CD8-positive, alpha-beta memory T cell (primary cell): ENCODE results near the gene PMS2. TPM values are rescaled to one million over a fixed set of nuclear protein-coding genes. Genes with fewer than 3 reads are reported as not detected.
A peak's percentile ranks its signal among the peaks of the same experiment; 100 is the strongest.
"Not testable (repeated sequence)": the region's sequence is repeated elsewhere in the genome, so short reads cannot be mapped to it uniquely, and the experiment has no call there.

Experiments used
- CTCF ChIA-PET: fragments of 350-600 bp; sonication (Branson Sonifier 250); formaldehyde crosslinking; loops from one replicate; lab custom pipeline; 2021; ENCODE audit warnings: antibody characterized with exemption; lab: Charles Lee
- POLR2A ChIA-PET: fragments of 350-600 bp; sonication (Branson Sonifier 250); formaldehyde crosslinking; loops from one replicate; lab custom pipeline; 2021; ENCODE audit warnings: antibody characterized with exemption; lab: Charles Lee
- DNase-seq, 5 donors: peaks; one replicate each; pipeline versions ENCODE4 v3.0.0 to v3.0.0-alpha.2; 2020 to 2022; ENCODE audit warnings: mixed read lengths in 1 of 5
- H3K27ac ChIP-seq: one replicate; pipeline ENCODE4 v1.7.0; 2013; ENCODE audit warnings: low read depth, mild to moderate bottlenecking, low read length, moderate library complexity
- H3K27me3 ChIP-seq: 2 replicates; pipeline ENCODE4 v1.7.0; 2013; ENCODE audit warnings: low read length, mild to moderate bottlenecking; ENCODE audit not compliant: insufficient read depth, poor library complexity, severe bottlenecking
- H3K36me3 ChIP-seq: 2 replicates; pipeline ENCODE4 v1.7.0; 2013; ENCODE audit warnings: mild to moderate bottlenecking, low read length, moderate library complexity; ENCODE audit not compliant: insufficient read depth
- H3K4me1 ChIP-seq: 2 replicates; pipeline ENCODE4 v1.7.0; 2013; ENCODE audit warnings: mild to moderate bottlenecking, low read length, moderate library complexity; ENCODE audit not compliant: insufficient read depth
- H3K4me3 ChIP-seq: 2 replicates; pipeline ENCODE4 v1.7.0; 2013; ENCODE audit warnings: mild to moderate bottlenecking, low read length
- H3K9me3 ChIP-seq: 2 replicates; pipeline ENCODE4 v1.7.0; 2013; ENCODE audit warnings: mild to moderate bottlenecking, low read length
- H3K27ac Mint-ChIP-seq, 8 donors: one replicate each; pipeline ENCODE4 v1.8.0; 2020 to 2021; ENCODE audit warnings: mixed read lengths in 8 of 8, mild to moderate bottlenecking in 6 of 8, inconsistent platforms in 3 of 8, moderate library complexity in 3 of 8
- H3K27me3 Mint-ChIP-seq, 2 donors: one replicate each; pipeline ENCODE4 v1.8.0; 2020 to 2021; ENCODE audit warnings: mixed read lengths in 2 of 2, mild to moderate bottlenecking in 1 of 2, moderate library complexity in 1 of 2
- H3K36me3 Mint-ChIP-seq, 3 donors: one replicate each; pipeline ENCODE4 v1.8.0; 2020 to 2021; ENCODE audit warnings: mixed read lengths in 3 of 3, inconsistent platforms in 1 of 3, mild to moderate bottlenecking in 1 of 3
- H3K4me1 Mint-ChIP-seq, 3 donors: one replicate each; pipeline ENCODE4 v1.8.0; 2020 to 2021; ENCODE audit warnings: mixed read lengths in 3 of 3, inconsistent platforms in 1 of 3, mild to moderate bottlenecking in 1 of 3
- H3K4me3 Mint-ChIP-seq, 7 donors: one replicate each; pipeline ENCODE4 v1.8.0; 2020 to 2021; ENCODE audit warnings: mixed read lengths in 7 of 7, mild to moderate bottlenecking in 6 of 7, moderate library complexity in 4 of 7, inconsistent platforms in 2 of 7
- H3K9me3 Mint-ChIP-seq, 5 donors: one replicate each; pipeline ENCODE4 v1.8.0; 2020 to 2022; ENCODE audit warnings: mixed read lengths in 5 of 5, mild to moderate bottlenecking in 3 of 5, moderate library complexity in 2 of 5, inconsistent platforms in 1 of 5
- polyA plus RNA-seq: library from polyadenylated mRNA; unstranded; fragments of 300-500 nt; fragmentation: Illumina TruSeq; gene quantifications from one replicate; pipeline ENCODE4 v1.2.3, GENCODE V29; 2021
- total RNA-seq, 2 experiments: library from RNA; stranded (reverse); gene quantifications; one replicate each; pipeline ENCODE4 v1.2.3, GENCODE V29; 2021

The PMS2 gene
- total and polyA plus RNA-seq, 3 experiments from 2014 or later, result 16.7 to 26.0 (median 22.6) TPM

- DNase-seq, result no peak
- peaks cover 0 to 2% of the 10 kb centered on the region in 2 donors for H3K27me3 Mint-ChIP-seq
- peaks cover 14 to 28% (median 19%) of the 10 kb centered on the region in 3 donors for H3K4me1 Mint-ChIP-seq
- ChIA-PET POLR2A (no interaction called here), CTCF (interaction anchor here (0.9 kb wide), 1 partner anchor 8 kb away, joined by 3 read pairs; no protein-coding TSS in a partner anchor)
- no peak overlapping the region for H3K4me3 Mint-ChIP-seq
- Histone ChIP-seq H3K4me1 (no peaks in the 10 kb centered on the region), H3K4me3 (no peak overlapping the region), H3K9me3 (no peaks in the 10 kb centered on the region), H3K27me3 (no peaks in the 10 kb centered on the region), H3K36me3 (peaks cover 22% of the 10 kb centered on the region), H3K27ac (peak overlapping the region; percentile 56)
- peak overlapping the region in 1 of 8 donors; percentile 46 for H3K27ac Mint-ChIP-seq
- H3K36me3 Mint-ChIP-seq, result peaks cover 0 to 66% (median 2%) of the 10 kb centered on the region in 3 donors
- no peaks in the 10 kb centered on the region for H3K9me3 Mint-ChIP-seq
These were observed 7.2 kb upstream of the PMS2 start for GRCh38 chr7:6015917-6016652.

- Histone ChIP-seq H3K36me3 (peaks cover 19% of the 10 kb centered on the region), H3K4me1 (peaks cover 6% of the 10 kb centered on the region), H3K27me3 (no peaks in the 10 kb centered on the region), H3K4me3 (no peak overlapping the region), H3K9me3 (no peaks in the 10 kb centered on the region), H3K27ac (no peak overlapping the region)
- no peaks in the 10 kb centered on the region for H3K9me3 Mint-ChIP-seq
- CTCF ChIA-PET, result no interaction called here
- no peak for DNase-seq
- H3K36me3 Mint-ChIP-seq, result peaks cover 0 to 48% (median 0%) of the 10 kb centered on the region in 3 donors
- no peaks in the 10 kb centered on the region for H3K27me3 Mint-ChIP-seq
- POLR2A ChIA-PET, result no interaction called here
- peak overlapping the region in 5 of 8 donors; percentile 23 to 88 (median 56) for H3K27ac Mint-ChIP-seq
- H3K4me1 Mint-ChIP-seq, result peaks cover 27 to 47% (median 35%) of the 10 kb centered on the region in 3 donors
- H3K4me3 Mint-ChIP-seq, result peak overlapping the region in 2 of 7 donors; percentile 13 to 48
These were observed 3.7 kb upstream of the PMS2 start for GRCh38 chr7:6012355-6013104.

GRCh38 chr7:6011541-6011940 is 2.7 kb upstream of the PMS2 start:
- Histone ChIP-seq H3K27me3 (no peaks in the 10 kb centered on the region), H3K4me3 (no peak overlapping the region), H3K27ac (no peak overlapping the region), H3K9me3 (no peaks in the 10 kb centered on the region), H3K36me3 (peaks cover 14% of the 10 kb centered on the region), H3K4me1 (peaks cover 6% of the 10 kb centered on the region)
- Mint-ChIP-seq H3K4me3 (peak overlapping the region in 1 of 7 donors; percentile 91), H3K9me3 (no peaks in the 10 kb centered on the region), H3K27me3 (no peaks in the 10 kb centered on the region), H3K27ac (peak overlapping the region in 2 of 8 donors; percentile 56 to 88), H3K4me1 (peaks cover 31 to 55% (median 39%) of the 10 kb centered on the region in 3 donors), H3K36me3 (peaks cover 0 to 39% (median 0%) of the 10 kb centered on the region in 3 donors)
- CTCF ChIA-PET, result no interaction called here
- POLR2A ChIA-PET, result no interaction called here
- no peak for DNase-seq

- DNase-seq, H3K4me1 ChIP-seq, H3K27me3 Mint-ChIP-seq, H3K27ac ChIP-seq, H3K4me3 ChIP-seq, POLR2A ChIA-PET, H3K36me3 ChIP-seq, H3K9me3 ChIP-seq, H3K9me3 Mint-ChIP-seq, H3K27me3 ChIP-seq: not testable (repeated sequence)
- H3K4me3 Mint-ChIP-seq, result peak overlapping the region; percentile 54 to 95 (median 91)
- peak overlapping the region in 7 of 8 donors; percentile 15 to 90 (median 82) for H3K27ac Mint-ChIP-seq
- CTCF ChIA-PET, result interaction anchor here (2.9 kb wide), 1 partner anchor 13 kb away, joined by 15 read pairs; no protein-coding TSS in a partner anchor
- H3K4me1 Mint-ChIP-seq, result peaks cover 31 to 57% (median 43%) of the 10 kb centered on the region in 3 donors
- H3K36me3 Mint-ChIP-seq, result peaks cover 0 to 35% (median 0%) of the 10 kb centered on the region in 3 donors
These were observed 1.5 kb upstream of the PMS2 start for GRCh38 chr7:6010370-6010769.

GRCh38 chr7:6007835-6008590 is 836 bp downstream of the PMS2 start:
- not testable (repeated sequence) for H3K9me3 Mint-ChIP-seq, DNase-seq, H3K4me1 ChIP-seq, H3K27me3 Mint-ChIP-seq, H3K36me3 ChIP-seq, H3K9me3 ChIP-seq, H3K4me3 ChIP-seq, H3K27me3 ChIP-seq
- ChIA-PET CTCF (interaction anchor here (0.9 to 3.2 kb wide), 7 partner anchors 10 to 315 kb away, joined by 3 to 15 read pairs (median 4); no protein-coding TSS in a partner anchor), POLR2A (interaction anchor here (1.8 kb wide), 1 partner anchor 11 kb away, joined by 11 read pairs; no protein-coding TSS in a partner anchor)
- Mint-ChIP-seq H3K4me1 (peaks cover 29 to 48% (median 43%) of the 10 kb centered on the region in 3 donors), H3K4me3 (peak overlapping the region; percentile 75 to 98 (median 94)), H3K36me3 (peaks cover 0 to 40% (median 2%) of the 10 kb centered on the region in 3 donors), H3K27ac (peak overlapping the region in 7 of 8 donors; percentile 1 to 97 (median 84))
- peak overlapping the region; percentile 88 for H3K27ac ChIP-seq

GRCh38 chr7:6007386-6007785 is 1.5 kb downstream of the PMS2 start:
- Mint-ChIP-seq H3K4me3 (peak overlapping the region; percentile 60 to 83 (median 70)), H3K27ac (peak overlapping the region in 6 of 8 donors; percentile 1 to 85 (median 64)), H3K9me3 (no peaks in the 10 kb centered on the region), H3K4me1 (peaks cover 24 to 42% (median 36%) of the 10 kb centered on the region in 3 donors), H3K36me3 (peaks cover 0 to 37% (median 2%) of the 10 kb centered on the region in 3 donors), H3K27me3 (no peaks in the 10 kb centered on the region)
- Histone ChIP-seq H3K4me3 (no peak overlapping the region), H3K27ac (no peak overlapping the region), H3K9me3 (no peaks in the 10 kb centered on the region), H3K4me1 (peaks cover 6% of the 10 kb centered on the region), H3K36me3 (no peaks in the 10 kb centered on the region), H3K27me3 (no peaks in the 10 kb centered on the region)
- DNase-seq, result no peak
- ChIA-PET CTCF (interaction anchor here (1.2 to 3.2 kb wide), 3 partner anchors 10 to 99 kb away, joined by 3 to 15 read pairs (median 14); no protein-coding TSS in a partner anchor), POLR2A (no interaction called here)

GRCh38 chr7:5997210-5997808 is 11.5 kb downstream of the PMS2 start:
- Mint-ChIP-seq H3K4me3 (no peak overlapping the region), H3K36me3 (peaks cover 5 to 71% (median 8%) of the 10 kb centered on the region in 3 donors), H3K4me1 (peaks cover 0 to 3% (median 0%) of the 10 kb centered on the region in 3 donors), H3K27ac (peak overlapping the region in 2 of 8 donors; percentile 21 to 64), H3K9me3 (no peaks in the 10 kb centered on the region), H3K27me3 (no peaks in the 10 kb centered on the region)
- no peaks in the 10 kb centered on the region for H3K9me3 ChIP-seq
- H3K27me3 ChIP-seq, result no peaks in the 10 kb centered on the region
- ChIA-PET CTCF (interaction anchor here (0.6 to 2.2 kb wide), 15 partner anchors 9 to 439 kb away, joined by 3 to 18 read pairs (median 4); partner anchors contain the start of genes AIMP2 and PMS2), POLR2A (interaction anchor here (0.6 to 1.4 kb wide), 3 partner anchors 11 to 30 kb away, joined by 3 to 11 read pairs (median 4); partner anchors contain the start of genes AIMP2 and PMS2)
- DNase-seq, result peak; percentile 19 to 67 (median 50)
- H3K36me3 ChIP-seq, result peaks cover 10% of the 10 kb centered on the region
- H3K4me1 ChIP-seq, result no peaks in the 10 kb centered on the region
- H3K4me3 ChIP-seq, result no peak overlapping the region
- H3K27ac ChIP-seq, result no peak overlapping the region
